ENCODE measurements around the gene ZNF280B. TPM values are rescaled to one million over a fixed set of nuclear protein-coding genes. Genes with fewer than 3 reads are reported as not detected.

The ZNF280B gene
- total and polyA plus RNA-seq, 10 of the 15 experiments (the other 5 are each of a cell fraction or from before 2014, with no cell fraction given) = 0.28 to 2.2 (median 1.1) TPM

- 45% methylated on average over 7 of the region's 8 CpGs for WGBS (ENCODE audit: insufficient coverage, insufficient replicate concordance, low lambda C conversion rate, missing lambda C conversion rate)
- BruUV-seq (replicated peaks) = no TSS peak
- Histone ChIP-seq H4K20me1 (ENCODE audit: control insufficient read depth, insufficient read depth) (no peaks in the 10 kb centered on the region), H3K9ac (ENCODE audit: control insufficient read depth, insufficient read depth, low read length) (no peak overlapping the region), H3K4me3 (no peak overlapping the region), H3K4me1 (ENCODE audit: control insufficient read depth, insufficient read depth, low read length) (0 out of 2 replicates have a peak, but pooled peaks cover 4% of the 10 kb centered on the region), H3K4me2 (ENCODE audit: control insufficient read depth, insufficient read depth) (no peak overlapping the region), H3K9me3 (replicated peaks; ENCODE audit: control insufficient read depth, insufficient read depth, low read length) (no peaks in the 10 kb centered on the region), H2AFZ (ENCODE audit: control insufficient read depth, low read depth, low read length) (no peak overlapping the region), H3K36me3 (ENCODE audit: control insufficient read depth in 2 of 2, insufficient read depth in 2 of 2, low read length in 1 of 2) (no peaks in the 10 kb centered on the region), H3K79me2 (ENCODE audit: control insufficient read depth, insufficient read depth, low read length) (no peaks in the 10 kb centered on the region), H3K27me3 (replicated peaks in 1 of 2; ENCODE audit: control insufficient read depth in 2 of 2, insufficient read depth in 2 of 2, low read length in 1 of 2) (no peaks in the 10 kb centered on the region), H3K27ac (ENCODE audit: control insufficient read depth, insufficient read depth) (no peak overlapping the region)
- CTCF ChIA-PET = interaction anchor here (1.3 kb wide), 1 partner anchor 26 kb away, joined by 4 read pairs; no protein-coding TSS in a partner anchor
- ATAC-seq (no peak), DNase-seq (ENCODE audit: low read depth, low spot score) (no peak), FAIRE-seq (no peak)
- no peak for TF ChIP-seq RBBP5 (conservative IDR thresholded peaks at IDR 0.05)
- no peak for TF ChIP-seq ZBED1 (IDR thresholded peaks at IDR 0.05; ENCODE audit: borderline replicate concordance)
- SMC1A ChIA-PET (ENCODE audit: uncharacterized antibody, unreplicated experiment) = interaction anchor here (0.6 kb wide), 1 partner anchor 29 kb away, joined by 3 read pairs; no protein-coding TSS in a partner anchor
- intact Hi-C loops (cut with micrococcal nuclease; ENCODE audit: unreplicated experiment) (loop anchor here (10.0 kb wide), 1 partner anchor 126 kb away; no protein-coding TSS in a partner anchor), in situ Hi-C loops (cut with MboI) (no loop called here)
- POLR2A ChIA-PET = no interaction called here
- RAD21 ChIA-PET (ENCODE audit: unreplicated experiment) = no interaction called here
Measured at GRCh38 chr22:22550789-22551434, 42.4 kb upstream of the ZNF280B start.

- H3K4me1 ChIP-seq (ENCODE audit: control insufficient read depth, insufficient read depth, low read length) = 0 out of 2 replicates have a peak, but pooled peaks cover 4% of the 10 kb centered on the region
- ATAC-seq (no peak), FAIRE-seq (no peak), DNase-seq (ENCODE audit: low read depth, low spot score) (no peak)
- ChIA-PET POLR2A (no interaction called here), CTCF (interaction anchor here (1.4 kb wide), 1 partner anchor 83 kb away, joined by 3 read pairs; no protein-coding TSS in a partner anchor), SMC1A (ENCODE audit: uncharacterized antibody, unreplicated experiment) (no interaction called here), RAD21 (ENCODE audit: unreplicated experiment) (no interaction called here)
- H3K79me2 ChIP-seq (ENCODE audit: control insufficient read depth, insufficient read depth, low read length) = no peaks in the 10 kb centered on the region
- H3K36me3 ChIP-seq (ENCODE audit: control insufficient read depth in 2 of 2, insufficient read depth in 2 of 2, low read length in 1 of 2) = no peaks in the 10 kb centered on the region
- no peaks in the 10 kb centered on the region for H4K20me1 ChIP-seq (ENCODE audit: control insufficient read depth, insufficient read depth)
- 0% methylated on average over 1 of the region's 1 CpG for WGBS (ENCODE audit: insufficient coverage, insufficient replicate concordance, low lambda C conversion rate, missing lambda C conversion rate)
- intact Hi-C loops (cut with micrococcal nuclease; ENCODE audit: unreplicated experiment) (no loop called here), in situ Hi-C loops (cut with MboI) (no loop called here)
- H3K4me2 ChIP-seq (ENCODE audit: control insufficient read depth, insufficient read depth) = no peak overlapping the region
- no peak overlapping the region for H3K27ac ChIP-seq (ENCODE audit: control insufficient read depth, insufficient read depth)
- no peaks in the 10 kb centered on the region for H3K27me3 ChIP-seq (replicated peaks in 1 of 2; ENCODE audit: control insufficient read depth in 2 of 2, insufficient read depth in 2 of 2, low read length in 1 of 2)
- H3K4me3 ChIP-seq = no peak overlapping the region
- no peak overlapping the region for H3K9ac ChIP-seq (ENCODE audit: control insufficient read depth, insufficient read depth, low read length)
- no TSS peak for BruUV-seq (replicated peaks)
- no peaks in the 10 kb centered on the region for H3K9me3 ChIP-seq (replicated peaks; ENCODE audit: control insufficient read depth, insufficient read depth, low read length)
- H2AFZ ChIP-seq (ENCODE audit: control insufficient read depth, low read depth, low read length) = no peak overlapping the region
- TF ChIP-seq MTA2 (IDR thresholded peaks at IDR 0.05; ENCODE audit: low read depth) (no peak), HSF1 (IDR thresholded peaks at IDR 0.05; ENCODE audit: low read depth, low read length) (no peak), HDAC6 (IDR thresholded peaks at IDR 0.05; ENCODE audit: unreplicated experiment) (no peak), IKZF1 (conservative IDR thresholded peaks at IDR 0.05) (no peak), NBN (IDR thresholded peaks at IDR 0.05) (no peak), CEBPB (IDR thresholded peaks at IDR 0.05; ENCODE audit: borderline replicate concordance in 1 of 2, low read depth in 2 of 2, low read length in 2 of 2) (no peak), PKNOX1 (IDR thresholded peaks at IDR 0.05) (no peak), SREBF1 (IDR thresholded peaks at IDR 0.05; ENCODE audit: low read length) (no peak), PAX8 (IDR thresholded peaks at IDR 0.05) (no peak), NR2C2 (IDR thresholded peaks at IDR 0.05; ENCODE audit: borderline replicate concordance, control insufficient read depth, insufficient read length, low read depth) (no peak), EP300 (IDR thresholded peaks at IDR 0.05; ENCODE audit: borderline replicate concordance in 1 of 2, control insufficient read depth in 1 of 2, low read depth in 2 of 2, low read length in 2 of 2) (no peak), RUNX3 (IDR thresholded peaks at IDR 0.05; ENCODE audit: low read length) (no peak), EZH2 (IDR thresholded peaks at IDR 0.05; ENCODE audit: borderline replicate concordance, control insufficient read depth, low read depth, low read length) (no peak)
Measured at GRCh38 chr22:22548910-22549309, 40.4 kb upstream of the ZNF280B start.

Data from GM12878 (cell line).